OCI-LY1 (cell line): ENCODE results near the gene RAB3IL1.

ENCODE experiments used
- H2AFZ ChIP-seq: fragments of 200-600 bp; sonication (generic), shearing (Covaris generic); 2 replicates; pipeline ENCODE4 v1.6.0; 2014; ENCODE audit warnings: antibody characterized with exemption, mild to moderate bottlenecking, low read length
- H3F3A ChIP-seq: fragments of 200-600 bp; sonication (generic), shearing (Covaris generic); 2 replicates; pipeline ENCODE4 v1.6.0; 2014; ENCODE audit warnings: mild to moderate bottlenecking, antibody characterized with exemption, low read length, moderate library complexity; ENCODE audit not compliant: insufficient read depth
- H3K27ac ChIP-seq: fragments of 200-600 bp; sonication (generic); 2 replicates; pipeline ENCODE4 v1.5.1; 2014; ENCODE audit warnings: low read length, mixed run types, mild to moderate bottlenecking, low read depth; ENCODE audit not compliant: poor library complexity, severe bottlenecking
- H3K27me3 ChIP-seq: fragments of 200-600 bp; sonication (generic); 2 replicates; pipeline ENCODE4 v1.6.0; 2014; ENCODE audit warnings: antibody characterized with exemption, mild to moderate bottlenecking, low read length, moderate library complexity; ENCODE audit not compliant: insufficient read depth
- H3K36me3 ChIP-seq: fragments of 200-600 bp; sonication (generic); 2 replicates; pipeline ENCODE4 v1.6.1; 2014; ENCODE audit warnings: mild to moderate bottlenecking, antibody characterized with exemption, low read length, moderate library complexity, mixed read lengths; ENCODE audit not compliant: insufficient read depth
- H3K4me1 ChIP-seq: fragments of 200-600 bp; sonication (generic); 2 replicates; pipeline ENCODE4 v1.5.1; 2014; ENCODE audit warnings: mild to moderate bottlenecking, low read length, moderate library complexity; ENCODE audit not compliant: insufficient read depth, severe bottlenecking
- H3K4me2 ChIP-seq: fragments of 200-600 bp; sonication (generic), shearing (Covaris generic); 2 replicates; pipeline ENCODE4 v1.6.1; 2014; ENCODE audit warnings: low read length
- H3K4me3 ChIP-seq: fragments of 200-600 bp; sonication (generic); 2 replicates; pipeline ENCODE4 v1.5.1; 2014; ENCODE audit warnings: low read length, low read depth, mild to moderate bottlenecking, mixed read lengths; ENCODE audit not compliant: poor library complexity, severe bottlenecking
- H3K79me2 ChIP-seq: fragments of 200-600 bp; shearing (Covaris generic); 2 replicates; pipeline ENCODE4 v1.6.1; 2016; ENCODE audit warnings: mixed run types, low read length, mixed read lengths; ENCODE audit not compliant: insufficient read depth
- H3K9ac ChIP-seq: fragments of 200-600 bp; sonication (generic), shearing (Covaris generic); 2 replicates; pipeline ENCODE4 v1.6.1; 2014; ENCODE audit warnings: mild to moderate bottlenecking, low read length, mixed read lengths
- H3K9me2 ChIP-seq: fragments of 200-600 bp; sonication (generic), shearing (Covaris generic); 2 replicates; pipeline ENCODE4 v1.6.1; 2014; ENCODE audit warnings: low read depth, mild to moderate bottlenecking, low read length, mixed read lengths
- H3K9me3 ChIP-seq: fragments of 200-600 bp; shearing (Covaris generic); 2 replicates; pipeline ENCODE4 v1.6.1; 2014; ENCODE audit warnings: low read length, mixed read lengths
- H4K20me1 ChIP-seq: fragments of 200-600 bp; sonication (generic), shearing (Covaris generic); 2 replicates; pipeline ENCODE4 v1.6.0; 2016; ENCODE audit warnings: mild to moderate bottlenecking, low read length; ENCODE audit not compliant: insufficient read depth
- CTCF ChIP-seq: fragments of 200-600 bp; sonication (generic), shearing (Covaris generic); IDR thresholded peaks from 2 replicates; pipeline ENCODE4 v1.5.1; 2017; ENCODE audit warnings: mild to moderate bottlenecking, antibody characterized with exemption, low read length, moderate library complexity, mixed read lengths
- EZH2 ChIP-seq: fragments of 200-600 bp; sonication (generic), shearing (Covaris generic); IDR thresholded peaks from 2 replicates; pipeline ENCODE4 v1.8.0; 2017; ENCODE audit warnings: borderline replicate concordance, mixed run types, mild to moderate bottlenecking, antibody characterized with exemption, low read length, moderate library complexity, mixed read lengths

The RAB3IL1 gene

GRCh38 chr11:61946894-61947293, 29.5 kb upstream of the RAB3IL1 start:
- H3K4me3 ChIP-seq, result no peak overlapping the region
- no peak overlapping the region for H3K4me2 ChIP-seq
- H3K4me1 ChIP-seq, result no peaks in the 10 kb centered on the region
- no peaks in the 10 kb centered on the region for H3K36me3 ChIP-seq
- no peak overlapping the region for H3K27ac ChIP-seq
- no peaks in the 10 kb centered on the region for H3K27me3 ChIP-seq
- H3K9ac ChIP-seq, result no peak overlapping the region
- H4K20me1 ChIP-seq, result no peaks in the 10 kb centered on the region
- H3F3A ChIP-seq, result no peaks in the 10 kb centered on the region
- H2AFZ ChIP-seq, result no peak overlapping the region
- TF ChIP-seq CTCF (no peak), EZH2 (no peak)
- no peaks in the 10 kb centered on the region for H3K79me2 ChIP-seq
- no peaks in the 10 kb centered on the region for H3K9me3 ChIP-seq
- no peaks in the 10 kb centered on the region for H3K9me2 ChIP-seq

GRCh38 chr11:61945191-61945590, 27.8 kb upstream of the RAB3IL1 start:
- TF ChIP-seq CTCF, result no peak
- no peak for TF ChIP-seq EZH2
- H2AFZ ChIP-seq, result no peak overlapping the region
- no peaks in the 10 kb centered on the region for H4K20me1 ChIP-seq

GRCh38 chr11:61940466-61940865, 23.1 kb upstream of the RAB3IL1 start:
- Histone ChIP-seq H3K9me3 (peaks cover 4% of the 10 kb centered on the region; the same call in 1 of the 2 replicates), H3F3A (no peaks in the 10 kb centered on the region), H3K27ac (no peak overlapping the region), H3K4me2 (no peak overlapping the region), H3K36me3 (no peaks in the 10 kb centered on the region; the same call in 1 of the 2 replicates), H3K4me1 (no peaks in the 10 kb centered on the region), H3K9ac (no peak overlapping the region), H3K79me2 (no peaks in the 10 kb centered on the region), H3K4me3 (no peak overlapping the region), H4K20me1 (no peaks in the 10 kb centered on the region), H3K27me3 (no peaks in the 10 kb centered on the region), H2AFZ (no peak overlapping the region), H3K9me2 (no peaks in the 10 kb centered on the region)
- no peak for TF ChIP-seq EZH2
- TF ChIP-seq CTCF, result no peak

More at GRCh38 chr11:61945191-61945590, 27.8 kb upstream of the RAB3IL1 start:
- no peaks in the 10 kb centered on the region for H3K36me3 ChIP-seq
- no peak overlapping the region for H3K4me2 ChIP-seq
- H3K4me1 ChIP-seq, result no peaks in the 10 kb centered on the region
- no peak overlapping the region for H3K27ac ChIP-seq
- no peak overlapping the region for H3K9ac ChIP-seq
- no peaks in the 10 kb centered on the region for H3K27me3 ChIP-seq
- H3K9me3 ChIP-seq, result no peaks in the 10 kb centered on the region
- H3F3A ChIP-seq, result no peaks in the 10 kb centered on the region
- H3K9me2 ChIP-seq, result no peaks in the 10 kb centered on the region
- H3K79me2 ChIP-seq, result no peaks in the 10 kb centered on the region
- no peak overlapping the region for H3K4me3 ChIP-seq
